IPS-15b (cell line): ENCODE data around the gene HOXD1.

Experiments used
- H3K27me3 ChIP-seq: one replicate; pipeline ENCODE4 v1.6.1; 2013; ENCODE audit warnings: low read length; ENCODE audit not compliant: control insufficient read depth, insufficient read depth
- H3K36me3 ChIP-seq: one replicate; pipeline ENCODE4 v1.6.1; 2013; ENCODE audit warnings: low read length; ENCODE audit not compliant: control insufficient read depth, insufficient read depth
- H3K4me1 ChIP-seq: one replicate; pipeline ENCODE4 v1.6.1; 2013; ENCODE audit warnings: mild to moderate bottlenecking, low read length; ENCODE audit not compliant: control insufficient read depth, insufficient read depth
- H3K4me3 ChIP-seq: one replicate; pipeline ENCODE4 v1.5.1; 2013; ENCODE audit warnings: low read depth, low read length
- H3K9ac ChIP-seq: one replicate; pipeline ENCODE4 v1.6.1; 2013; ENCODE audit warnings: low read depth, mild to moderate bottlenecking, low read length
- H3K9me3 ChIP-seq: one replicate; pipeline ENCODE4 v1.6.1; 2013; ENCODE audit warnings: mild to moderate bottlenecking, low read length; ENCODE audit not compliant: control insufficient read depth, insufficient read depth

The HOXD1 gene

GRCh38 chr2:176162911-176163671 lies 25.4 kb upstream of the HOXD1 start:
- Histone ChIP-seq H3K4me3 (peak overlapping the region; percentile 19), H3K4me1 (peaks cover 2% of the 10 kb centered on the region), H3K9me3 (no peaks in the 10 kb centered on the region), H3K27me3 (peaks cover 100% of the 10 kb centered on the region), H3K36me3 (no peaks in the 10 kb centered on the region), H3K9ac (no peak overlapping the region)

GRCh38 chr2:176163672-176164056 lies 24.8 kb upstream of the HOXD1 start:
- peaks cover 2% of the 10 kb centered on the region for H3K4me1 ChIP-seq
- peak overlapping the region; percentile 19 for H3K4me3 ChIP-seq
- H3K9ac ChIP-seq = no peak overlapping the region
- H3K27me3 ChIP-seq = peaks cover 100% of the 10 kb centered on the region
- no peaks in the 10 kb centered on the region for H3K36me3 ChIP-seq
- H3K9me3 ChIP-seq = no peaks in the 10 kb centered on the region

GRCh38 chr2:176164201-176164600 lies 24.3 kb upstream of the HOXD1 start:
- peak overlapping the region; percentile 18 for H3K4me3 ChIP-seq
- H3K4me1 ChIP-seq = peaks cover 2% of the 10 kb centered on the region
- no peaks in the 10 kb centered on the region for H3K9me3 ChIP-seq
- H3K36me3 ChIP-seq = no peaks in the 10 kb centered on the region
- no peak overlapping the region for H3K9ac ChIP-seq
- H3K27me3 ChIP-seq = peaks cover 100% of the 10 kb centered on the region

GRCh38 chr2:176164611-176165369 lies 23.7 kb upstream of the HOXD1 start:
- no peaks in the 10 kb centered on the region for H3K36me3 ChIP-seq
- H3K9me3 ChIP-seq = no peaks in the 10 kb centered on the region
- no peak overlapping the region for H3K9ac ChIP-seq
- peaks cover 100% of the 10 kb centered on the region for H3K27me3 ChIP-seq
- peak overlapping the region; percentile 18 for H3K4me3 ChIP-seq
- peaks cover 2% of the 10 kb centered on the region for H3K4me1 ChIP-seq

- Histone ChIP-seq H3K36me3 (no peaks in the 10 kb centered on the region), H3K27me3 (peaks cover 100% of the 10 kb centered on the region), H3K9ac (no peak overlapping the region), H3K4me1 (peaks cover 2% of the 10 kb centered on the region), H3K4me3 (peak overlapping the region; percentile 18), H3K9me3 (no peaks in the 10 kb centered on the region)
Observed at GRCh38 chr2:176165370-176166050, 23.0 kb upstream of the HOXD1 start.

- Histone ChIP-seq H3K4me1 (peaks cover 4% of the 10 kb centered on the region), H3K9ac (no peak overlapping the region), H3K4me3 (no peak overlapping the region), H3K27me3 (peaks cover 100% of the 10 kb centered on the region), H3K36me3 (no peaks in the 10 kb centered on the region), H3K9me3 (no peaks in the 10 kb centered on the region)
Observed at GRCh38 chr2:176166272-176166671, 22.2 kb upstream of the HOXD1 start.

- H3K4me3 ChIP-seq = no peak overlapping the region
- no peaks in the 10 kb centered on the region for H3K36me3 ChIP-seq
- H3K9me3 ChIP-seq = no peaks in the 10 kb centered on the region
- peaks cover 100% of the 10 kb centered on the region for H3K27me3 ChIP-seq
- H3K4me1 ChIP-seq = peaks cover 4% of the 10 kb centered on the region
- no peak overlapping the region for H3K9ac ChIP-seq
Observed at GRCh38 chr2:176167398-176167797, 21.1 kb upstream of the HOXD1 start.

GRCh38 chr2:176169181-176169580 lies 19.3 kb upstream of the HOXD1 start:
- Histone ChIP-seq H3K9me3 (no peaks in the 10 kb centered on the region), H3K9ac (no peak overlapping the region), H3K4me3 (no peak overlapping the region), H3K27me3 (peaks cover 100% of the 10 kb centered on the region), H3K36me3 (no peaks in the 10 kb centered on the region), H3K4me1 (peaks cover 6% of the 10 kb centered on the region)

- Histone ChIP-seq H3K9me3 (no peaks in the 10 kb centered on the region), H3K4me1 (peaks cover 9% of the 10 kb centered on the region), H3K27me3 (peaks cover 100% of the 10 kb centered on the region), H3K4me3 (no peak overlapping the region), H3K36me3 (no peaks in the 10 kb centered on the region), H3K9ac (no peak overlapping the region)
Observed at GRCh38 chr2:176169711-176170110, 18.8 kb upstream of the HOXD1 start.

GRCh38 chr2:176170602-176171305 lies 17.7 kb upstream of the HOXD1 start:
- H3K4me1 ChIP-seq = peaks cover 10% of the 10 kb centered on the region
- peak overlapping the region; percentile 46 for H3K4me3 ChIP-seq
- peaks cover 99% of the 10 kb centered on the region for H3K27me3 ChIP-seq

GRCh38 chr2:176171351-176172006 lies 17.0 kb upstream of the HOXD1 start:
- no peak overlapping the region for H3K9ac ChIP-seq
- H3K9me3 ChIP-seq = no peaks in the 10 kb centered on the region
- H3K4me1 ChIP-seq = peaks cover 18% of the 10 kb centered on the region
- H3K4me3 ChIP-seq = peak overlapping the region; percentile 46
- H3K36me3 ChIP-seq = no peaks in the 10 kb centered on the region
- peaks cover 99% of the 10 kb centered on the region for H3K27me3 ChIP-seq

More at GRCh38 chr2:176170602-176171305, 17.7 kb upstream of the HOXD1 start:
- Histone ChIP-seq H3K9me3 (no peaks in the 10 kb centered on the region), H3K36me3 (no peaks in the 10 kb centered on the region), H3K9ac (no peak overlapping the region)
